ENCODE results near the gene PRPF6. TPM values are rescaled to one million over a fixed set of nuclear protein-coding genes. Genes with fewer than 3 reads are reported as not detected.

PRPF6 gene
- total and polyA plus RNA-seq, 2 donors (not counting 3 experiments of a cell fraction or from before 2014, with no cell fraction given), result 35.3 to 67.4 TPM

- DNase-seq (ENCODE audit: low read depth, low spot score) (no peak), FAIRE-seq (no peak)
- Histone ChIP-seq H3K9ac (replicated peaks; ENCODE audit: extremely low read depth, insufficient read depth, low read length) (no peak overlapping the region), H3K4me2 (ENCODE audit: insufficient read depth, low read length) (no peak overlapping the region), H3K36me3 (ENCODE audit: control insufficient read depth in 2 of 2, extremely low read depth in 1 of 2, insufficient read depth in 2 of 2, low read length in 2 of 2) (no peaks in the 10 kb centered on the region), H3K9me3 (replicated peaks; ENCODE audit: control insufficient read depth, insufficient read depth, low read length) (no peaks in the 10 kb centered on the region), H3K4me3 (replicated peaks in 1 of 3; ENCODE audit: insufficient read depth in 1 of 3, low read depth in 1 of 3, low read length in 3 of 3) (no peak overlapping the region), H3K27me3 (ENCODE audit: control insufficient read depth in 2 of 2, insufficient read depth in 2 of 2, low read length in 2 of 2) (no peaks in the 10 kb centered on the region), H3K79me2 (ENCODE audit: control insufficient read depth, insufficient read depth, low read length) (peaks cover 6% of the 10 kb centered on the region), H3K9me1 (replicated peaks; ENCODE audit: control insufficient read depth, extremely low read depth, insufficient read depth, low read length) (no peaks in the 10 kb centered on the region), H2AFZ (ENCODE audit: low read depth, low read length) (no peak overlapping the region), H4K20me1 (replicated peaks; ENCODE audit: control insufficient read depth, extremely low read depth, insufficient read depth, low read length) (no peaks in the 10 kb centered on the region), H3K4me1 (ENCODE audit: control insufficient read depth, extremely low read depth, insufficient read depth, low read length) (peaks cover 18% of the 10 kb centered on the region), H3K27ac (ENCODE audit: insufficient read depth, low read depth, low read length) (no peak overlapping the region)
- ChIA-PET CTCF (interaction anchor here (1.2 to 1.5 kb wide), 4 partner anchors 15 to 26 kb away, joined by 3 to 8 read pairs (median 4); partner anchors contain the start of gene OPRL1), POLR2A (no interaction called here)
- TF ChIP-seq CTCF (IDR thresholded peaks at IDR 0.05; ENCODE audit: extremely low read depth in 1 of 2, insufficient read depth in 1 of 2, low read depth in 1 of 2, low read length in 2 of 2) (no peak), EZH2 (IDR thresholded peaks at IDR 0.05; ENCODE audit: borderline replicate concordance, low read depth, low read length, severe bottlenecking) (no peak), MAX (IDR thresholded peaks at IDR 0.05; ENCODE audit: insufficient read depth, insufficient read length) (no peak), FOS (IDR thresholded peaks at IDR 0.05; ENCODE audit: borderline replicate concordance, insufficient read depth, low read length) (no peak), MYC (IDR thresholded peaks at IDR 0.05; ENCODE audit: low read depth, low read length) (no peak), GATA2 (IDR thresholded peaks at IDR 0.05; ENCODE audit: insufficient read depth, insufficient read length, low read depth, low read length) (no peak), POLR2A (IDR thresholded peaks at IDR 0.05; ENCODE audit: low read depth, low read length) (no peak), POLR2AphosphoS5 (IDR thresholded peaks at IDR 0.05; ENCODE audit: insufficient read depth, low read depth, low read length) (no peak), JUN (IDR thresholded peaks at IDR 0.05; ENCODE audit: borderline replicate concordance, insufficient read depth, insufficient read length, low read depth) (no peak)
- BruUV-seq (replicated peaks), result no TSS peak
- intact Hi-C loops (cut with micrococcal nuclease), result loop anchor here (10.0 kb wide), 1 partner anchor 59 kb away; no protein-coding TSS in a partner anchor
- dilution Hi-C loops (cut with MboI; ENCODE audit: extremely low pct_ligation_motif_present, low sequenced_read_pairs), result no loop called here
These were observed 84.4 kb downstream of the PRPF6 start for GRCh38 chr20:64065062-64065973.
